ENCODE data around the gene ENPP3. TPM values are rescaled to one million over a fixed set of nuclear protein-coding genes. Genes with fewer than 3 reads are reported as not detected.

ENPP3 gene
- 0.14 and 0.20 TPM in 2 replicates for total RNA-seq
- long read RNA-seq, result 0 reads

DNA sequence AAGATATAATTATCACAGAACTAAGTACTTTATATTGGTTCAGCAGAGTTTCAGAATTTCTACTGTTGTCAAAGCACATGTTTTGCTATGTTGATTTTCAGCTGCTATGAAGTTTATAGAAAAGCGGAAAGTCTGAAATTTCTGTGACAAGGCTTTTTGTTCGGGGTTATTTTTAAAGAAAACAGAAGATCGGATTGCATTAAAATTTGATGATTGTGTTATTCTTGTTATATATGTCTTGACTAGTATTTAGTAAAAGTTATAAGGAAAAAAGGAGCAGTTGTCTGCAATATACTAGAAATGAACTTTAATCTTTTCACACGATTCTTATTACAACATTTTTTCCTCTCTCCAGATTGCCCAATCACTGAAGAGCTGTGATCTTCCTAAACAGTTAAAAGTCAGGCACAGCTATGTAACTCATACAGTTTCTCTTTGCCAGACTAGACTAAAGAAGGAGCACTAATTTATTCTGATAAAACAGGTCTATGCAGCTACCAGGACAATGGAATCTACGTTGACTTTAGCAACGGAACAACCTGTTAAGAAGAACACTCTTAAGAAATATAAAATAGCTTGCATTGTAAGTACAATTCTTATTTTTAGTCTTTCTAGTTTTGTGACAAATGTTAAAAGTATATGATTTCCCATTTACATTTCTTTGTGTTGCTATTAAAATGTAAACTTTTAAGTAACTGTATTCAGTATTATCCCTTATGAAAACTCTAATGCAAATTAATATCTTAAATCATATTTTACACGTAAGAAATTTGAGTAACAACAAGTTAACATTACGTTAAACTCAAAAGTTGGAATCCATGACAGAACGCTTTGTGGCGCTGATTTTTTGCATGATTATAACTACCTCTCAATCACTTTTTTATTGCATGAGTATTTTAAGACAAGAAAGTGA lies at the start of gene ENPP3:
Gene ENPP3 (plus strand): TSS at position 423 of the 913 bp plus-strand sequence. CDS start 83 bp downstream, at position 506.
- Mint-ChIP-seq H3K4me1 (no peaks in the 10 kb centered on the region), H3K9me3 (no peaks in the 10 kb centered on the region), H3K27me3 (ENCODE audit: low read depth) (peaks cover 4% of the 10 kb centered on the region), H3K4me3 (no peak within 1 kb of the TSS), H3K36me3 (ENCODE audit: low read depth) (no peaks in the 10 kb centered on the region), H3K27ac (ENCODE audit: unreplicated experiment) (no peak within 1 kb of the TSS)
- TF ChIP-seq, protein P1, sequence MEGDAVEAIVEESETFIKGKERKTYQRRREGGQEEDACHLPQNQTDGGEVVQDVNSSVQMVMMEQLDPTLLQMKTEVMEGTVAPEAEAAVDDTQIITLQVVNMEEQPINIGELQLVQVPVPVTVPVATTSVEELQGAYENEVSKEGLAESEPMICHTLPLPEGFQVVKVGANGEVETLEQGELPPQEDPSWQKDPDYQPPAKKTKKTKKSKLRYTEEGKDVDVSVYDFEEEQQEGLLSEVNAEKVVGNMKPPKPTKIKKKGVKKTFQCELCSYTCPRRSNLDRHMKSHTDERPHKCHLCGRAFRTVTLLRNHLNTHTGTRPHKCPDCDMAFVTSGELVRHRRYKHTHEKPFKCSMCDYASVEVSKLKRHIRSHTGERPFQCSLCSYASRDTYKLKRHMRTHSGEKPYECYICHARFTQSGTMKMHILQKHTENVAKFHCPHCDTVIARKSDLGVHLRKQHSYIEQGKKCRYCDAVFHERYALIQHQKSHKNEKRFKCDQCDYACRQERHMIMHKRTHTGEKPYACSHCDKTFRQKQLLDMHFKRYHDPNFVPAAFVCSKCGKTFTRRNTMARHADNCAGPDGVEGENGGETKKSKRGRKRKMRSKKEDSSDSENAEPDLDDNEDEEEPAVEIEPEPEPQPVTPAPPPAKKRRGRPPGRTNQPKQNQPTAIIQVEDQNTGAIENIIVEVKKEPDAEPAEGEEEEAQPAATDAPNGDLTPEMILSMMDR (conservative IDR thresholded peaks at IDR 0.05), result no peak
- DNase-seq (ENCODE audit: low read depth, low spot score), result no peak

DNA sequence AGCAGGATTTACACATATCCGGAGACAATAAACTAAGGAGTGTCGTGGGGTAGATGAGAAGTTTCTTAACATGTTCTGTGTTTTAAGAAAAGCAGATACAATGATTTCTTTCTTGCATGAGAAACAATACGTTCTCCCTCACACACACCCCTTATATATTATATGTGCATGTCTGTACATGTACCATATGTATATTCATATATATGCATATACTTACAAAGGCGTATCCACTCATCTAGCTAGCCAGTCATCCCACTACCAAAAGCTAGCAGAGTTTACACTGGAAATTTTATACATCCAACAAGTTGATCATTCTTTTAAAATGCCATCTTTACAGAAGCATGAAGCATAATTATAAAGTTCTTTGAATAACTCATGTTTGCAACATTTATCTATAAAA lies 49.2 kb upstream of the ENPP3 start:
- no peaks in the 10 kb centered on the region for H3K4me1 Mint-ChIP-seq
- no peak overlapping the region for H3K4me3 Mint-ChIP-seq
- TF ChIP-seq, protein P1 (conservative IDR thresholded peaks at IDR 0.05), result no peak
- no peaks in the 10 kb centered on the region for H3K27me3 Mint-ChIP-seq (ENCODE audit: low read depth)
- peaks cover 13% of the 10 kb centered on the region for H3K36me3 Mint-ChIP-seq (ENCODE audit: low read depth)
- no peak for DNase-seq (ENCODE audit: low read depth, low spot score)
- H3K9me3 Mint-ChIP-seq, result no peaks in the 10 kb centered on the region
- H3K27ac Mint-ChIP-seq (ENCODE audit: unreplicated experiment), result no peak overlapping the region

DNA sequence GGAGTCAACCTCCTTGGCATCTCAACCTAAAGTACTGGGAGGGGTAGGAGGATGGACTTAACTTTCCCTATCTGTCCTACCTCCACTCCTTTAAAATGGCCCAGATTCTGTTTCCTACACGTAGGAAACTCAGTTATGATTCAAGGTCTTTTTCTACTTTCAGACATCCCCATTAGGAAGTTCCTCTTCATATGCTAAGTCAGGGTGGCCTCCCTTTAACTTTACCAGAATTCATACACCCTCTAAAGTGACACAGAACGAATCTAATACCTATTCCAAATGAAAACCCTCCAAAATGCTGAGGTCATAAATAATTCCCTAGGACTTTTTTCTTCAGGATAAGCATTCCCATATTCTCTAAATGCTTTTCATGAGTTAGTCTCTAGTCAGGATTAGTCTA lies 48.5 kb upstream of the ENPP3 start:
- no peak overlapping the region for H3K27ac Mint-ChIP-seq (ENCODE audit: unreplicated experiment)
- no peaks in the 10 kb centered on the region for H3K9me3 Mint-ChIP-seq
- H3K4me3 Mint-ChIP-seq, result no peak overlapping the region
- H3K36me3 Mint-ChIP-seq (ENCODE audit: low read depth), result peaks cover 13% of the 10 kb centered on the region
- TF ChIP-seq, protein P1 (conservative IDR thresholded peaks at IDR 0.05), result no peak
- DNase-seq (ENCODE audit: low read depth, low spot score), result no peak
- no peaks in the 10 kb centered on the region for H3K4me1 Mint-ChIP-seq
- H3K27me3 Mint-ChIP-seq (ENCODE audit: low read depth), result no peaks in the 10 kb centered on the region

DNA sequence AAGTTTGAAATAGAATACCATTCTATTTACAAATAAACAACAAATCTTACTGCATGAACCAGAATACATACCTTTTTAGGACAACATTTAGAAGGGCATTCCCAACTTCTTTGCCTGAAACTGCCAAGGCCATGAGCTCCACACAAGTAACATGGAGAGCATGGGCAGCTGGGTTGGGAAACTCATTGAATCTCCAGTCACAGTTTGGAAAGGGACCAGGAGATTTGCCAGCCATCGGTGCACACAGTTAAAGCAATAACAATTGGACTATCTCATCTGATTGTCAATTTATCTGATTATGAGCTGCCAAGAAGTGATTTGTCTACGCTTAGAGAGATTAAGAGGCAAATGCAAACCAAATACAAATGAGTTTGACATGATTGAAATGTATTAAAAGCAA lies 44.2 kb upstream of the ENPP3 start:
- H3K36me3 Mint-ChIP-seq (ENCODE audit: low read depth), result peaks cover 12% of the 10 kb centered on the region
- no peaks in the 10 kb centered on the region for H3K27me3 Mint-ChIP-seq (ENCODE audit: low read depth)
- no peak overlapping the region for H3K27ac Mint-ChIP-seq (ENCODE audit: unreplicated experiment)
- H3K4me3 Mint-ChIP-seq, result no peak overlapping the region
- TF ChIP-seq, protein P1 (conservative IDR thresholded peaks at IDR 0.05), result no peak
- no peaks in the 10 kb centered on the region for H3K9me3 Mint-ChIP-seq
- DNase-seq (ENCODE audit: low read depth, low spot score), result no peak
- peaks cover 5% of the 10 kb centered on the region for H3K4me1 Mint-ChIP-seq

DNA sequence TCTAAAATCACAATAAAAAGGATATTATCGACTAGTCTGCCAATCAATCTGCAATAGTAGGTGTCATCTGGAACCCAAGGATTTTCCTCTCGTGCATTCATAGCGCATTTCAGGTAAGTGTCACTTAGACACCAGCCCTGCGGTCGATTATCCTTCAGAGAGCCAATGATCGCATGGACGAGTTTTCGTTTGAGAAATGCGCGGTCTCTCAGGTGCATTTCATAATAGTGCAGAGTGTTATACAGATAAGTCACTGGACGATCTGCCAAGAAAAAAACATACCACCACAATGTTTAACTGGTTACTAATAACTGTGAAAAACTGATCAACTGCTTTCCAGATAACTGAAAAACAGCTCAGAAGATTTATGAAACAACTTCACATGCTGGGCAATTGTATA lies 43.0 kb upstream of the ENPP3 start:
- H3K4me1 Mint-ChIP-seq, result peaks cover 5% of the 10 kb centered on the region
- no peak overlapping the region for H3K4me3 Mint-ChIP-seq
- no peaks in the 10 kb centered on the region for H3K27me3 Mint-ChIP-seq (ENCODE audit: low read depth)
- no peak overlapping the region for H3K27ac Mint-ChIP-seq (ENCODE audit: unreplicated experiment)
- DNase-seq (ENCODE audit: low read depth, low spot score), result no peak
- no peaks in the 10 kb centered on the region for H3K9me3 Mint-ChIP-seq
- H3K36me3 Mint-ChIP-seq (ENCODE audit: low read depth), result peaks cover 9% of the 10 kb centered on the region
- TF ChIP-seq, protein P1 (conservative IDR thresholded peaks at IDR 0.05), result no peak

All from neural crest cell (in vitro differentiated cells).